GM12873 (cell line): ENCODE measurements around the gene ANKH.

Source experiments
- CTCF ChIP-seq: IDR thresholded peaks from 2 replicates; pipeline ENCODE4 v1.5.1; 2012; ENCODE audit warnings: low read depth, mild to moderate bottlenecking, moderate library complexity, low read length, control low read depth; ENCODE audit not compliant: insufficient read depth; ENCODE audit errors: missing control alignments

Gene ANKH

GRCh38 chr5:14660833-14661232 is 210.7 kb downstream of the ANKH start:
- TF ChIP-seq CTCF = no peak

- no peak for TF ChIP-seq CTCF
These were observed 211.6 kb downstream of the ANKH start for GRCh38 chr5:14659821-14660607.

- no peak for TF ChIP-seq CTCF
These were observed 214.7 kb downstream of the ANKH start for GRCh38 chr5:14656898-14657297.

- TF ChIP-seq CTCF = no peak
These were observed 216.3 kb downstream of the ANKH start for GRCh38 chr5:14655146-14655741.
